Subcutaneous adipose tissue (tissue), 4 donors: ENCODE results near the gene SELENOH. TPM values are rescaled to one million over a fixed set of nuclear protein-coding genes. Genes with fewer than 3 reads are reported as not detected.

Experiments
- total RNA-seq, 4 donors: library from RNA; depleted of rRNA; stranded (reverse); fragments of >200 nt; gene quantifications; one replicate each; pipeline ENCODE4 v1.1.0, GENCODE V29; 2016
- TF ChIP-seq, protein P1 (sequence below): fragments of 450-650 bp; IDR thresholded peaks from one replicate; pipeline ENCODE4 v1.5.1; 2016; ENCODE audit warnings: low read depth, mild to moderate bottlenecking, control low read depth, antibody characterized with exemption, moderate library complexity

SELENOH gene
- total RNA-seq, 4 donors from 2014 or later: 72.2 to 129 (median 116) TPM

GRCh38 chr11:57752954-57753353 lies 11.7 kb downstream of the SELENOH start:
- TF ChIP-seq, protein P1, sequence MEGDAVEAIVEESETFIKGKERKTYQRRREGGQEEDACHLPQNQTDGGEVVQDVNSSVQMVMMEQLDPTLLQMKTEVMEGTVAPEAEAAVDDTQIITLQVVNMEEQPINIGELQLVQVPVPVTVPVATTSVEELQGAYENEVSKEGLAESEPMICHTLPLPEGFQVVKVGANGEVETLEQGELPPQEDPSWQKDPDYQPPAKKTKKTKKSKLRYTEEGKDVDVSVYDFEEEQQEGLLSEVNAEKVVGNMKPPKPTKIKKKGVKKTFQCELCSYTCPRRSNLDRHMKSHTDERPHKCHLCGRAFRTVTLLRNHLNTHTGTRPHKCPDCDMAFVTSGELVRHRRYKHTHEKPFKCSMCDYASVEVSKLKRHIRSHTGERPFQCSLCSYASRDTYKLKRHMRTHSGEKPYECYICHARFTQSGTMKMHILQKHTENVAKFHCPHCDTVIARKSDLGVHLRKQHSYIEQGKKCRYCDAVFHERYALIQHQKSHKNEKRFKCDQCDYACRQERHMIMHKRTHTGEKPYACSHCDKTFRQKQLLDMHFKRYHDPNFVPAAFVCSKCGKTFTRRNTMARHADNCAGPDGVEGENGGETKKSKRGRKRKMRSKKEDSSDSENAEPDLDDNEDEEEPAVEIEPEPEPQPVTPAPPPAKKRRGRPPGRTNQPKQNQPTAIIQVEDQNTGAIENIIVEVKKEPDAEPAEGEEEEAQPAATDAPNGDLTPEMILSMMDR: no peak

GRCh38 chr11:57758174-57758573 lies 16.9 kb downstream of the SELENOH start:
- TF ChIP-seq, protein P1: no peak

DNA sequence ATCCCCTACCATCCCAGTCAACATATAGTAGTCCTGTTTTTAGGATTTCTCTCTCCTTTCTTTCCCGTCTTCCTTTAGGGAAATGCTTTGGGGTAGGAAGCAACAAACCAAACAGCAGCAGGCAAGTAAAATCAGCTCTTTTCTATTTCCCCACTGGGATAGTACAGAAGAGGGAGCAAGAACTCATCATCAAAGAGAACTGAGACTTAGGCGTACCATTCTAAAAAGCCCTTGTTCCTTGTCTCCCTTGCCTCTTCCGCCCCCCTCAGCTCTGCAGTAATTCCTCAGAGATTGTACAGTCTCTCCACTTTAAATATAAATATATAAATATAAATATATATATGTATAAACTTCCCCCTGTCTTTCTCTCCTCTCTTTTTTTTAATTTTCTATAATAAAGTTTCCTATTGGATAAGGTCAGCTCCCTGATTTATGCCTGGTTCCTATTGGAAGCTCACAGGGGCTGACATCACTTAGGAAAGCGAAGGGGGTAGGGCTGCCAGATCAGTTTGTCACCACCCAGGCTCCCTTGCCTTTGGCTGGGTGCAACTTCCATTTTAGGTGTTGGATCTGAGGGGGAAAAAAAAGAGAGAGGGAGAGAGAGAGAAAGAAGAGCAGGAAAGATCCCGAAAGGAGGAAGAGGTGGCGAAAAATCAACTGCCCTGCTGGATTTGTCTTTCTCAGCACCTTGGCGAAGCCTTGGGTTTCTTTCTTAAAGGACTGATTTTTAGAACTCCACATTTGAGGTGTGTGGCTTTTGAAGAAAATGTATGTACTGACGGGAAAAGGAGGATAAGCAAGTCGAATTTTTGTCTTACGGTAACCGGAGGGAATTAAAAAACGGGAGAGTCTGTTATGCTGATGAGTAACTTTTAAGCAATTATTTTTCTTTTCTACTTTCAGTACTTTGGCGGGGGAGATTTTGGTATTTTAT lies 20.3 kb downstream of the SELENOH start, which contains the start of gene CTNND1:
TSS of gene CTNND1 (plus strand) at position 502 of the 934 bp plus-strand sequence. CDS start 29,677 bp downstream, outside the sequence.
- TF ChIP-seq, protein P1: no peak

DNA sequence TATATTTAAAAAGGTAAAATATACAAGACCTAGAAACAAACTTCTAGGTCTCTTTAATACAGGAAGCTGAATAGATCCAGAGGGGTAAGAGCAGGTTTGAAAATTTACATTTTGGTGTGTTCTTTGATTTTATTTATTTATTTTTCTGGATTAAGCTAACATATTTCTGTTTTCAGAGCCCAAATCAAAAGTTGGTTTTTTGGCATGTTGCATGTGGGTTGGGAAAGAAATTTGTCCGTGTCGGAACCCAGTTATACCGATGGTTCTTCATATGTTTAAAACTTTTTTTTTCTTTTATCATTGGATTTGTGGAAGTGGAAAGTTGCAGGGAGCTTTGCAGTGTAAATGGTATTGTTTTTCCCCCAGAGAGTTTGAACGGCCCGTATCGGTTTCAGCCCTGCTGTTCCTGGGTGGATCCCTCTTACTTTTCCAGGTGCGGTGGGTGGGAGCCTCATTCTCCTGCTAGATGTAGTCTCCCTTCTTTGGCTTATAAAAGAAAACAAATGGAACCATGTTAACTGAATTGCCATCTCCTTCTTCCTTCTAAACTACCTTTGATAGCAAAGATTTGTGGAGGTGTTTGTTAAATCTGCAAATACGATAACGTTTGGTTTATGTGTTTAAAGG lies 21.1 kb downstream of the SELENOH start:
- TF ChIP-seq, protein P1: no peak

- TF ChIP-seq, protein P1: no peak
These were observed 22.3 kb downstream of the SELENOH start for GRCh38 chr11:57763568-57763967.

DNA sequence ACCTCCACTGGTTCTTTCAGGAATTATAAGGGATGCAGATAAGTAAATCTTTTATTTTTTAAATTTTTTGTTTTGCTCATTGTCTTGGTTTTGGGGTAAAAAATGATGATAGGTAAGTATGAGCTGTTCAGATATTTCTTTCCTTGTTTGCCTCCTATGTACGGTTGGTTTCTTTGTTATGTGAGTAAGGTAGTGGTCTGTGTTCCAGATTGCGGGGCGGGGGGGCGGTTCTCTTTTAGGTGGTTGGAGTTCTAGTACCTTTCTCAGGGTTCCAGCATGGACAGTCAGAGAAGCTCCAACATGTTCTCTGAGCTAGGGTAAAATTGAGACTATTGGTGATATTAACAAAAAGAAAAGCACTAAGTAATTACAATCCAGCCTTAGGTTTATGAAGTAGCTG lies 22.7 kb downstream of the SELENOH start:
- TF ChIP-seq, protein P1: no peak

- TF ChIP-seq, protein P1: no peak
These were observed 23.3 kb downstream of the SELENOH start for GRCh38 chr11:57764566-57764965.
